HG03571 (cell line): ENCODE data around the gene ARMC3.
"Not testable (repeated sequence)": the region's sequence is repeated elsewhere in the genome, so short reads cannot be mapped to it uniquely, and the experiment has no call there.

Source experiments
- ATAC-seq: cut with Tn5 transposase; IDR thresholded peaks from one replicate; pipeline ENCODE4 v1.9.1; 2021; ENCODE audit not compliant: unreplicated experiment

ARMC3 gene

DNA sequence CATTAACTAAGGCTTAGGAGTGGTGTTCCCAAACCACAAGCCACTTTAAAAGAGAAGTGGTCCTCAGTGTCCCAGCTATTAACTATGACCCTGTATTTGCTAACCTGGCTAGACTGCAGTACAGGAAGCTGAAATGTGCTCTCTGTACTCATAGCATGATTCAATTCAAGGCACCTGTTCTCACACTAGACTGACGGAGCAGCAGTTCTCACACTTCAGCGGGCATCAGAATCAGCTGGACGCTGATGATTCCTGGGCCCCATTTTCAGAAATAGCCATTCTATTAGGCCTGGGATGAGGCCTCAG lies 143.0 kb downstream of the ARMC3 start:
- peak; percentile 75 for ATAC-seq

DNA sequence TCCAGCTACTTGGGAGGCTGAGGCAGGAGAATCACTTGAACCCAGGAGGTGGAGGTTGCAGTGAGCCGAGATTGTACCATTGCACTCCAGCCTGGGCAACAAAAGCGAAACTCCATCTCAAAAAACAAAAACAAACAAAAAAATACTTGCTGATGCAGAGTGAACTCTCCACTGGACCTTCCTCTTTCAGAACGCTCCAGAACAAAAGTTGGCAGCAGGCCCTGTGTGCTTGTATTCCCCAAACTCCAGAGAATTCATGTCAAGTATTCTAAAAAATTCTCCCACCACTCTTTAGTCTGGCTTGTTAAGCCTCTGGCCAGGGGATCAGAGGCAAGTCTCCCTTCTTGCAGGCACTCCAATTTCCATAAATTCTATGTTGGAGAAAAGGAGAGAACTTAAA lies 144.7 kb downstream of the ARMC3 start:
- not testable (repeated sequence) for ATAC-seq

GRCh38 chr10:23073527-23073926 lies 145.7 kb downstream of the ARMC3 start:
- no peak for ATAC-seq

DNA sequence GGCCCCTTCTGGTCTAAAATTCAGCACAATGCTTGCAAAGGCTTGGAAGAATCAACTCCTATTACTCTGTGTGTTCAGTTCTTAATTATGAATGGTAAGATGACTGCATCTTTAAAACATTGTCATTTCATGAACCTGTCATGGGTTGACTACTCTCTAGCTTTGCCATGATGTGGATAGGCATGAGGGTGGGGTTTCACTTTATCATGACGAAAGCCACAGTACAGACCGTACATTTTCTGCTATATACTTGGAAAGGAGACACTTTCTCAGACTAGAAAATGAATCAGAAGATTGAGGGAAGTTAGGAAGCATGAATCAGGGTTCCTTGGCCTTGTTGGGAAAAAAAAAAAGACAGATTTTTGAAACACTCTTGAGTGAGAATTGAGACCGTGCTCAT lies 147.8 kb downstream of the ARMC3 start:
- no peak for ATAC-seq

GRCh38 chr10:23078114-23078513 lies 150.3 kb downstream of the ARMC3 start:
- ATAC-seq: no peak

DNA sequence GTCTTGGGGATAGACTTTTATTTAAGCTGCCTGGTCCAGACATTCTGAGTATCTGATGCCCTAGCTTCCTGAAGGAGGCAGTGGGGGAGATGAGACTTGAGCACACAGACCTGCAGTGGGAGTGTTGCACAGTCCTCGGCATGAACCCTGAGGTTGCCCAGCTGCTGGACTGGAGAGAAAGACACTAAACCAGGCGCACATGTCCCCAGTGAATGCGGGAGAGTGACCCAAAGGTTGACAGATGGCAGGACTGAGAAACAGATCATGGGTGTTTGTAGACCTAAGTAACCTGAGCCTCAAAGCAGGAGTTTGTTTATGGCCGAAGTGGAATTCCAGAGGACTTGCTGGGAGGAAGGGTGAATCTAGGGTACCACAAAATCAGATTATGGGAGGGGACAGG lies 151.8 kb downstream of the ARMC3 start:
- no peak for ATAC-seq

GRCh38 chr10:23080262-23080661 lies 152.4 kb downstream of the ARMC3 start:
- no peak for ATAC-seq

DNA sequence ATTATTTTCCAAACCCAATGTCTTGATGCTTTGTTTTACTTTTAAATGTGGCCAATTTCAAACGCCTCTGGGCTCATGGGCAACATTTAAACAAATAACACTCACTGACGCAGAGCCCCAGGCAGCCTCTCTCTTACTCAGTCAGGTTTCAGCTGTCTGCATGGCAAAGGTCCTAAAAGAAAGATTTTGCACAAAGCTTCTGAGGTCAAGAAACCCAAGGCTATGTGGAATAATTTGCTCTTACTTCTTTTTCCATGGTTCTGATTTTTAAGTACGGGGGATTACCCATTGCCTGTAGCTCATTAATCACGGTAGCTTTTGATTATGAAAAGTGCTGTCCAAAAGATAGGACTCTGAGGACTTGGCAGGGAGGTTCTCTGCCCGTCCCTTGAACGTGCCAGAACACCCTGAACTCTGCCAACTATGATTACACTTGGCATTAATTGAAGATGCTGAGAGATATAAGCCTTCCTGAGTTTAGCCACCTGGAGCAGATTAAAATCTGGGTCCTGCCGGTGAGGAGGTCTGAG lies 153.4 kb downstream of the ARMC3 start:
- no peak for ATAC-seq

DNA sequence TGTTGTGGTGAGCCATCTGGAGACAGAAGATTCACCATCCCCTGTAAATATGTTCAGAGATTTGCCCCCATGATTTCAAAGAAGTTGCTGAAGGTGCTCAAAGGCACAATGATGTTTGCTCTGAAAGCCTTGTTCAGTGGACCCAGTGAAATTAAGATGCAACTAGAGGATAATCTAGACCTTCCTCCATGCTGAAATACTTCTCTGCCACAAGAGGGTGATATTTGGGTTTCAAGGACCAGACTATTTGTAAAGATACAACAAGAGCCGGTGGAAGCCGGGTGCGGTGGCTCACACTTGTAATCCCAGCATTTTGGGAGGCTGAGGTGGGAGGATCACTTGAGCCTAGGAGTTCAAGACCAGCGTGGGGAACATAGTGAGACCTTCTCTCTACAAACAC lies 154.0 kb downstream of the ARMC3 start:
- no peak for ATAC-seq
